ENCODE measurements around the gene RSAD2. TPM values are rescaled to one million over a fixed set of nuclear protein-coding genes. Genes with fewer than 3 reads are reported as not detected.

The RSAD2 gene
- total and polyA plus RNA-seq, 2 experiments from 2014 or later, result 0.10 TPM; not detected in 1

GRCh38 chr2:6846540-6846939 is 31.0 kb upstream of the RSAD2 start:
- H3K27ac ChIP-seq (ENCODE audit: low read depth), result no peak overlapping the region
- H3K79me2 ChIP-seq (replicated peaks; ENCODE audit: insufficient read depth), result no peaks in the 10 kb centered on the region
- no peaks in the 10 kb centered on the region for H3K27me3 ChIP-seq (ENCODE audit: insufficient read depth)
- peaks cover 90% of the 10 kb centered on the region for H3K9me3 Mint-ChIP-seq
- no peak overlapping the region for H3K4me3 ChIP-seq
- H3K36me3 Mint-ChIP-seq (ENCODE audit: low read depth), result peaks cover 53% of the 10 kb centered on the region
- DNase-seq (ENCODE audit: low spot score) (no peak), ATAC-seq (no peak)
- TF ChIP-seq, protein P1, sequence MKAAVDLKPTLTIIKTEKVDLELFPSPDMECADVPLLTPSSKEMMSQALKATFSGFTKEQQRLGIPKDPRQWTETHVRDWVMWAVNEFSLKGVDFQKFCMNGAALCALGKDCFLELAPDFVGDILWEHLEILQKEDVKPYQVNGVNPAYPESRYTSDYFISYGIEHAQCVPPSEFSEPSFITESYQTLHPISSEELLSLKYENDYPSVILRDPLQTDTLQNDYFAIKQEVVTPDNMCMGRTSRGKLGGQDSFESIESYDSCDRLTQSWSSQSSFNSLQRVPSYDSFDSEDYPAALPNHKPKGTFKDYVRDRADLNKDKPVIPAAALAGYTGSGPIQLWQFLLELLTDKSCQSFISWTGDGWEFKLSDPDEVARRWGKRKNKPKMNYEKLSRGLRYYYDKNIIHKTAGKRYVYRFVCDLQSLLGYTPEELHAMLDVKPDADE (IDR thresholded peaks at IDR 0.05), result no peak
- TF ChIP-seq EZH2 (IDR thresholded peaks at IDR 0.05; ENCODE audit: low read depth, unreplicated experiment), result no peak
- TF ChIP-seq, protein P2, sequence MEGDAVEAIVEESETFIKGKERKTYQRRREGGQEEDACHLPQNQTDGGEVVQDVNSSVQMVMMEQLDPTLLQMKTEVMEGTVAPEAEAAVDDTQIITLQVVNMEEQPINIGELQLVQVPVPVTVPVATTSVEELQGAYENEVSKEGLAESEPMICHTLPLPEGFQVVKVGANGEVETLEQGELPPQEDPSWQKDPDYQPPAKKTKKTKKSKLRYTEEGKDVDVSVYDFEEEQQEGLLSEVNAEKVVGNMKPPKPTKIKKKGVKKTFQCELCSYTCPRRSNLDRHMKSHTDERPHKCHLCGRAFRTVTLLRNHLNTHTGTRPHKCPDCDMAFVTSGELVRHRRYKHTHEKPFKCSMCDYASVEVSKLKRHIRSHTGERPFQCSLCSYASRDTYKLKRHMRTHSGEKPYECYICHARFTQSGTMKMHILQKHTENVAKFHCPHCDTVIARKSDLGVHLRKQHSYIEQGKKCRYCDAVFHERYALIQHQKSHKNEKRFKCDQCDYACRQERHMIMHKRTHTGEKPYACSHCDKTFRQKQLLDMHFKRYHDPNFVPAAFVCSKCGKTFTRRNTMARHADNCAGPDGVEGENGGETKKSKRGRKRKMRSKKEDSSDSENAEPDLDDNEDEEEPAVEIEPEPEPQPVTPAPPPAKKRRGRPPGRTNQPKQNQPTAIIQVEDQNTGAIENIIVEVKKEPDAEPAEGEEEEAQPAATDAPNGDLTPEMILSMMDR (conservative IDR thresholded peaks at IDR 0.05; ENCODE audit: low read depth in 2 of 2), result no peak
- TF ChIP-seq, protein P3, sequence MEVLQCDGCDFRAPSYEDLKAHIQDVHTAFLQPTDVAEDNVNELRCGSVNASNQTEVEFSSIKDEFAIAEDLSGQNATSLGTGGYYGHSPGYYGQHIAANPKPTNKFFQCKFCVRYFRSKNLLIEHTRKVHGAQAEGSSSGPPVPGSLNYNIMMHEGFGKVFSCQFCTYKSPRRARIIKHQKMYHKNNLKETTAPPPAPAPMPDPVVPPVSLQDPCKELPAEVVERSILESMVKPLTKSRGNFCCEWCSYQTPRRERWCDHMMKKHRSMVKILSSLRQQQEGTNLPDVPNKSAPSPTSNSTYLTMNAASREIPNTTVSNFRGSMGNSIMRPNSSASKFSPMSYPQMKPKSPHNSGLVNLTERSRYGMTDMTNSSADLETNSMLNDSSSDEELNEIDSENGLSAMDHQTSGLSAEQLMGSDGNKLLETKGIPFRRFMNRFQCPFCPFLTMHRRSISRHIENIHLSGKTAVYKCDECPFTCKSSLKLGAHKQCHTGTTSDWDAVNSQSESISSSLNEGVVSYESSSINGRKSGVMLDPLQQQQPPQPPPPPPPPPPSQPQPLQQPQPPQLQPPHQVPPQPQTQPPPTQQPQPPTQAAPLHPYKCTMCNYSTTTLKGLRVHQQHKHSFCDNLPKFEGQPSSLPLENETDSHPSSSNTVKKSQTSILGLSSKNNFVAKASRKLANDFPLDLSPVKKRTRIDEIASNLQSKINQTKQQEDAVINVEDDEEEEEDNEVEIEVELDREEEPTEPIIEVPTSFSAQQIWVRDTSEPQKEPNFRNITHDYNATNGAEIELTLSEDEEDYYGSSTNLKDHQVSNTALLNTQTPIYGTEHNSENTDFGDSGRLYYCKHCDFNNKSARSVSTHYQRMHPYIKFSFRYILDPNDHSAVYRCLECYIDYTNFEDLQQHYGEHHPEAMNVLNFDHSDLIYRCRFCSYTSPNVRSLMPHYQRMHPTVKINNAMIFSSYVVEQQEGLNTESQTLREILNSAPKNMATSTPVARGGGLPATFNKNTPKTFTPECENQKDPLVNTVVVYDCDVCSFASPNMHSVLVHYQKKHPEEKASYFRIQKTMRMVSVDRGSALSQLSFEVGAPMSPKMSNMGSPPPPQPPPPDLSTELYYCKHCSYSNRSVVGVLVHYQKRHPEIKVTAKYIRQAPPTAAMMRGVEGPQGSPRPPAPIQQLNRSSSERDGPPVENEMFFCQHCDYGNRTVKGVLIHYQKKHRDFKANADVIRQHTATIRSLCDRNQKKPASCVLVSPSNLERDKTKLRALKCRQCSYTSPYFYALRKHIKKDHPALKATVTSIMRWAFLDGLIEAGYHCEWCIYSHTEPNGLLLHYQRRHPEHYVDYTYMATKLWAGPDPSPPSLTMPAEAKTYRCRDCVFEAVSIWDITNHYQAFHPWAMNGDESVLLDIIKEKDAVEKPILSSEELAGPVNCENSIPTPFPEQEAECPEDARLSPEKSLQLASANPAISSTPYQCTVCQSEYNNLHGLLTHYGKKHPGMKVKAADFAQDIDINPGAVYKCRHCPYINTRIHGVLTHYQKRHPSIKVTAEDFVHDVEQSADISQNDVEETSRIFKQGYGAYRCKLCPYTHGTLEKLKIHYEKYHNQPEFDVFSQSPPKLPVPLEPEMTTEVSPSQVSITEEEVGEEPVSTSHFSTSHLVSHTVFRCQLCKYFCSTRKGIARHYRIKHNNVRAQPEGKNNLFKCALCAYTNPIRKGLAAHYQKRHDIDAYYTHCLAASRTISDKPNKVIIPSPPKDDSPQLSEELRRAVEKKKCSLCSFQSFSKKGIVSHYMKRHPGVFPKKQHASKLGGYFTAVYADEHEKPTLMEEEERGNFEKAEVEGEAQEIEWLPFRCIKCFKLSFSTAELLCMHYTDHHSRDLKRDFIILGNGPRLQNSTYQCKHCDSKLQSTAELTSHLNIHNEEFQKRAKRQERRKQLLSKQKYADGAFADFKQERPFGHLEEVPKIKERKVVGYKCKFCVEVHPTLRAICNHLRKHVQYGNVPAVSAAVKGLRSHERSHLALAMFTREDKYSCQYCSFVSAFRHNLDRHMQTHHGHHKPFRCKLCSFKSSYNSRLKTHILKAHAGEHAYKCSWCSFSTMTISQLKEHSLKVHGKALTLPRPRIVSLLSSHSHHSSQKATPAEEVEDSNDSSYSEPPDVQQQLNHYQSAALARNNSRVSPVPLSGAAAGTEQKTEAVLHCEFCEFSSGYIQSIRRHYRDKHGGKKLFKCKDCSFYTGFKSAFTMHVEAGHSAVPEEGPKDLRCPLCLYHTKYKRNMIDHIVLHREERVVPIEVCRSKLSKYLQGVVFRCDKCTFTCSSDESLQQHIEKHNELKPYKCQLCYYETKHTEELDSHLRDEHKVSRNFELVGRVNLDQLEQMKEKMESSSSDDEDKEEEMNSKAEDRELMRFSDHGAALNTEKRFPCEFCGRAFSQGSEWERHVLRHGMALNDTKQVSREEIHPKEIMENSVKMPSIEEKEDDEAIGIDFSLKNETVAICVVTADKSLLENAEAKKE (CRISPR knock-in tag; IDR thresholded peaks at IDR 0.05), result no peak
- no peak for TF ChIP-seq NANOG (IDR thresholded peaks at IDR 0.05; ENCODE audit: borderline replicate concordance)
- no peak for TF ChIP-seq POLR2AphosphoS5 (IDR thresholded peaks at IDR 0.05; ENCODE audit: low read depth)
- no peak for TF ChIP-seq STAT1 (IDR thresholded peaks at IDR 0.05; ENCODE audit: unreplicated experiment)
- no peak for TF ChIP-seq ZNF331 (CRISPR knock-in tag; IDR thresholded peaks at IDR 0.05; ENCODE audit: low read depth)
- no peak for TF ChIP-seq JUNB (IDR thresholded peaks at IDR 0.05; ENCODE audit: unreplicated experiment)
- TF ChIP-seq CREB1 (CRISPR knock-in tag; IDR thresholded peaks at IDR 0.05; ENCODE audit: low read depth), result no peak
- no peak for TF ChIP-seq EZH2phosphoT487 (IDR thresholded peaks at IDR 0.05; ENCODE audit: unreplicated experiment)
- TF ChIP-seq ZNF114 (CRISPR knock-in tag; IDR thresholded peaks at IDR 0.05), result no peak
- no peak for TF ChIP-seq REST (IDR thresholded peaks at IDR 0.05; ENCODE audit: unreplicated experiment)
- no peak overlapping the region for H2AFZ ChIP-seq
- no peaks in the 10 kb centered on the region for H3K9me2 ChIP-seq (ENCODE audit: insufficient read depth)
- no peaks in the 10 kb centered on the region for H3K4me1 Mint-ChIP-seq
- no peaks in the 10 kb centered on the region for H3K4me1 ChIP-seq (ENCODE audit: insufficient read depth)
- no peaks in the 10 kb centered on the region for H4K20me1 ChIP-seq (replicated peaks; ENCODE audit: insufficient read depth)
- H3K27ac Mint-ChIP-seq, result no peak overlapping the region
- no peaks in the 10 kb centered on the region for H3K27me3 Mint-ChIP-seq (ENCODE audit: insufficient read depth, low read depth, poor library complexity)
- no peak overlapping the region; the same call in 2 of the 3 replicates for H3K4me3 Mint-ChIP-seq
- H3K36me3 ChIP-seq (ENCODE audit: insufficient read depth), result peaks cover 2% of the 10 kb centered on the region
- no peak overlapping the region for H3K4me2 ChIP-seq
- no peaks in the 10 kb centered on the region for H3F3A ChIP-seq (replicated peaks; ENCODE audit: low read depth)
